Thyroid gland (tissue), 4 donors: ENCODE data around the gene NFAM1.

Experiments
- CTCF ChIP-seq, 6 experiments: fragments of 200-600 bp in 3 of 6; fragments of 450-650 bp in 3 of 6; sonication (generic) in 3 of 6; IDR thresholded peaks; one replicate each; pipeline ENCODE4 v1.5.1; 2016 to 2019; ENCODE audit warnings: antibody characterized with exemption in 6 of 6, mild to moderate bottlenecking in 2 of 6, inconsistent platforms in 1 of 6, moderate library complexity in 1 of 6
- POLR2A ChIP-seq, 2 donors: fragments of 450-650 bp; IDR thresholded peaks; one replicate each; pipeline ENCODE4 v1.6.1; 2017; ENCODE audit warnings: antibody characterized with exemption in 2 of 2, mild to moderate bottlenecking in 2 of 2, moderate library complexity in 1 of 2

GRCh38 chr22:42452456-42452855 is 20.3 kb upstream of the NFAM1 start:
- no peak for TF ChIP-seq CTCF (IDR thresholded peaks at IDR 0.05)
- no peak for TF ChIP-seq POLR2A (IDR thresholded peaks at IDR 0.05)
